NCI-H2196 treated with DMSO at 0.1 percent for 48 hours (cell line): ENCODE data around the gene SPTLC2.
"Not testable (repeated sequence)": the region's sequence is repeated elsewhere in the genome, so short reads cannot be mapped to it uniquely, and the experiment has no call there.

Experiments used
- DNase-seq: peaks from one replicate; lab custom pipeline; 2025; ENCODE audit not compliant: unreplicated experiment; lab: John Stamatoyannopoulos, UW

SPTLC2 gene

GRCh38 chr14:77616454-77617229 lies at the start of gene SPTLC2:
TSS of gene SPTLC2 (minus strand) at chr14:77616637. CDS start at chr14:77616579, 58 bp downstream.
- peak; percentile 99 for DNase-seq

- no peak for DNase-seq
Observed at GRCh38 chr14:77663293-77663692, 46.9 kb upstream of the SPTLC2 start.

DNA sequence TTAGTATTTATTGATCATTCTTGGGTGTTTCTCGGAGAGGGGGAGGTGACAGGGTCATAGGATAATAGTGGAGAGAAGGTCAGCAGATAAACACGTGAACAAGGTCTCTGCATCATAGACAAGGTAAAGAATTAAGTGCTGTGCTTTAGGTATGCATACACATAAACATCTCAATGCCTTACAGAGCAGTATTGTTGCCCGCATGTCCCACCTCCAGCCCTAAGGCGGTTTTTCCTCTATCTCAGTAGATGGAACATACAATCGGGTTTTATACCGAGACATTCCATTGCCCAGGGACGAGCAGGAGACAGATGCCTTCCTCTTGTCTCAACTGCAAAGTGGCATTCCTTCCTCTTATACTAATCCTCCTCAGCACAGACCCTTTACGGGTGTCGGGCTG lies 45.1 kb upstream of the SPTLC2 start:
- not testable (repeated sequence) for DNase-seq

DNA sequence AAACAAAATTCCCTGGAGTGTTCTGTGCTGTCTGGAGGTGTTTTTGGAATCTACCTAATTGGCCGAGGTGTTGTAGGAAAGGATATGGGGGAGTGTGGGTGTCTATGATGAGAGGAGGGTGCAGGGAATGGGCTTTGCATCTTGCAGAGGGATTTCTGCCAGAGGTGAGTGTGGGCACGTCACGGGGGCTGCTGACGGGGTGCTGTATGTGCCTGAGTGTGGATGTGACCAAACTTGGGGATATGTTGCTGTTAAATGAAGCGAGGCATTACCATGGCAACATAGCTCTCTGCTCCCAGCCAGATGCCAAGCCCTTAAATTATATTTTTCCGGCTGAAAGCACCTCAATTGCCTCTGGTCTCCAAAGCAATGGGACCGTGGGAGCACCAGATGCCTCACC lies 44.3 kb upstream of the SPTLC2 start:
- no peak for DNase-seq

GRCh38 chr14:77659831-77660230 lies 43.4 kb upstream of the SPTLC2 start:
- DNase-seq: no peak

DNA sequence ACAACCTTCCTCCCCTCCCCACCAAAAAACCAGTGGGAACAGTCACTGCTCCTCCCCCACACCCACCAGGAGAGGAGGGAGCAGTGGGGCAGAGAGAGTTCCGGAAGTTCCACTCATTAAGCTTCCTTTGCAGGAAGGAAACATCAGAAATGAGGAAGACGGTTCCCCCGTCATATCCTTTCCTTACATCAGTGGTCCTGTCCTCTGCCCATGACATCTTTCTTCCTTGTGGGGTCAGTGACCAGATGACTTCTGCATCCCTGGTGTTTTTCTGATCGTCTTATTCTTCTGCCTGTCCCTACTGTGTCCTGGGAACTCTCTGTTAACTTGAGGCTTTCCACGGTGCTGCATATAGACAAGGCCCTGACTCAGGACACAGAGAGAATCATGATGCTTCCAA lies 40.8 kb upstream of the SPTLC2 start:
- DNase-seq: no peak

DNA sequence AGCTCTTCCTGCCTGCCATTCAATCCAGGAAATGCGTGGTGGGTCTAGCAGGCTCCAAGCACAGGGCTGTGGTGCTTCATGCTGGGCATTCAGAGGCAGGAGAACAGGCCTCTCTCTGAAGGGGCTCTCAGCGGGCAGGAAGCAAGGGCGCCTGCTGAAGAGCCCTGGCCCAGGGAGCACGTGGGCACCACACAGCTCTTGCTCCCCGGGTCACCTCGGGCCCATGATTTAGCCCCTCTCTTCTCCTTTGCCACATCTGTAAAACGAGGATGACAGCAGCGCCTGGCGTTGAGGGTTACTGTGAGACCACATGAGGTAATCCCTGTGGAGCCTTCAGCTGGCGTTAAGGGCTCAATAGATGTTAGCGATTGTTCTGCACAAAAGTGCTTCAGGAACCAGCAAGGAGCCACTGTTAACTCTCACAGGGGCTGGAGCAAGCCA lies 37.6 kb upstream of the SPTLC2 start:
- DNase-seq: no peak

GRCh38 chr14:77649326-77649725 lies 32.9 kb upstream of the SPTLC2 start:
- no peak for DNase-seq

DNA sequence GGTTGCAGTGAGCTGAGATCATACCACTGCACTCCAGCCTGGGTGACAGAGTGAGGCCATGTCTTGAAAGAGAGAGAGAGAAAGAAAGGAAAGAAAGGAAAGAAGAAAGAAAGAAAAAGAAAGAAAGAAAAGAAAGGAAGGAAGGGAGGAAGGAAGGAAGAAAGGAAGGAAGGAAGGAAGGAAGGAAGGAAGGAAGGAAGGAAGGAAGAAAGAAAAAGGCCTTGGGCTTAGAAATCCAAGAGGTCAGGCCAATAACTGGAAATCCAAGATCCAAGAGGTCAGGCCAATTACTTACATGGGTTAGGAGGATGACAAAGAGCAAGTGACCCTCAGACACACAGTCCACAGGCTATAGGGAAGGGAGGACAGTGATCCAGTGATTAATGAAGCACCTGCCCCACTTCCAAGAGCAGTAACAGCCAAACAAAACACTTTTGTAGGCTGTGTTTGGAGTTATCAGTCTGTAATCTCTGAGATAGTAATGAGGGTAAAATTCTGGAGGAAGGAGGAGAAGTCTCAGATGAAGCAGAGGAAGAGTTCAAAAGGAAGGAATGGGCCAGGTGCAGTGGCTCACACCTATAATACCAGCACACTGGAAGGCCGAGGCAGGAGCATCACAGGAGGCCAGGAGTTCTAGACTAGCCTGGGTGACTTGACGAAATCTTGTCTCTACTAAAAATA lies 32.2 kb upstream of the SPTLC2 start:
- DNase-seq: no peak

- DNase-seq: no peak
Observed at GRCh38 chr14:77647853-77648252, 31.4 kb upstream of the SPTLC2 start.

DNA sequence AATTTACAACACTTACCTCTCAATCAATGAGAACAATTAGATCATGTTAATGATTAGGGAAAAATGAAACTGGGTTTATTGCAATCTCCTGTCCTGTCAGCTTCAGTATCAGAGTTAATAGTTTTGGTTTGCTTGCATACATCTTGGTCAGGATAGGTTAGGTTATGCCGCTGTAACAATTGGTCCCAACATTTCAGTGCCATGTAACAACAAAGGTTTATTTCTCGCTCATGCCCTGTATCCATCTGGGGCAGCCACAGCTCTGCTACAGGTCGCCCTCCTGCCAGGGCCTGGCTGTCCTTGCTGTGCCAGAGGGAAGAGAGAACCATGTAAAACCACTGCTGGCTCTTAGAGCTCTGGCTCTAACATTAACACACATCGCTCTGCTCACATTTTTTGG lies 30.5 kb upstream of the SPTLC2 start:
- no peak for DNase-seq

DNA sequence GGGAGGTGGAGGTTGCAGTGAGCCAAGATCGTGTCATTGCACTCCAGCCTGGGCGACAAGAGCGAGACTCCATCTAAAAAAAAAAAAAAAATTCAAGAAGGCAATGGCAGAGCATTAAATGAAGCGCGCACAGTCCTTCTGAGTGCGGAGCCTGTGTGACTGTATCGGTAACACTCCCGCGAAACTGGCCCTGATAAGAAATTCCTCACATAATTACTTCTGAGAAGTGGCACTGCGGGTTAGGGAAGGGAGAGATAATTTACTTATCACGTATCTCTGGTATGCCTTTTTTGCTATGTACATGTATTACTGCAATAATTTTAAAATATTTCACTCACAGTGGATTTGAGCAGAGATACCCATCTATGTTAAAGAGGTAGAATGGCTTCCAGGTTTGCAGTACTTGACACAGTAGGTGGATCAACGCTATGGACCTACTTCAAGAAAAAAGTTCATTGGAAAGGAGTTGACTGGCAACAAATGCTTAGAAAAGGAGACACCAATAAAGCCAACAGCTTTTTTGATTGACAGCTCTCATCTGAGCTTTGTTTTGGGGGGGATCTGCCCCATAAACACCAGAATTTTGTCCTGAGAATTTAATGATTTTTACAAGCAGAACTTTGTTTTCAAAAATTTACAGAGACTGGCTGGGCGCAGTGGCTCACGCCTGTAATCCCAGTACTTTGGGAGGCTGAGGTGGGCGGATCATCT lies 29.2 kb upstream of the SPTLC2 start:
- DNase-seq: no peak

DNA sequence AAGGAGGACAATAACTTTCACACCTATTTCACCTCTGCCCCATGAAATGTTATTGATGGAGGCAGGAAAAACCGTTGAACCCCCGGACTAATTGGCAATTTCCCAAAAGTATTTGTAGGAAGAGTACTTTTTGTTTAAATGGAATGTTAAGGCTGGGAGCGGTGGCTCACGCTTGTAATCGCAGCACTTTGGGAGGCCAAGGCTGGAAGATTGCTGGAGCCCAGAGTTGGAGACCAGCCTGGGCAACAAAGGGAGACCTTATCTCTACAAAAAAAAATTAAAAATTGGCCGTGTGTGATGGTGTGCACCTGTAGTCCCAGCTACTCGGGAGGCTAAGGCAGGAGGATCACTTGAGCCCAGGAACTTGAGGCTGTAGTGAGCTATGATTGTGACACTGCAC lies 26.0 kb upstream of the SPTLC2 start:
- DNase-seq: no peak

- no peak for DNase-seq
Observed at GRCh38 chr14:77641534-77642341, 25.3 kb upstream of the SPTLC2 start.

DNA sequence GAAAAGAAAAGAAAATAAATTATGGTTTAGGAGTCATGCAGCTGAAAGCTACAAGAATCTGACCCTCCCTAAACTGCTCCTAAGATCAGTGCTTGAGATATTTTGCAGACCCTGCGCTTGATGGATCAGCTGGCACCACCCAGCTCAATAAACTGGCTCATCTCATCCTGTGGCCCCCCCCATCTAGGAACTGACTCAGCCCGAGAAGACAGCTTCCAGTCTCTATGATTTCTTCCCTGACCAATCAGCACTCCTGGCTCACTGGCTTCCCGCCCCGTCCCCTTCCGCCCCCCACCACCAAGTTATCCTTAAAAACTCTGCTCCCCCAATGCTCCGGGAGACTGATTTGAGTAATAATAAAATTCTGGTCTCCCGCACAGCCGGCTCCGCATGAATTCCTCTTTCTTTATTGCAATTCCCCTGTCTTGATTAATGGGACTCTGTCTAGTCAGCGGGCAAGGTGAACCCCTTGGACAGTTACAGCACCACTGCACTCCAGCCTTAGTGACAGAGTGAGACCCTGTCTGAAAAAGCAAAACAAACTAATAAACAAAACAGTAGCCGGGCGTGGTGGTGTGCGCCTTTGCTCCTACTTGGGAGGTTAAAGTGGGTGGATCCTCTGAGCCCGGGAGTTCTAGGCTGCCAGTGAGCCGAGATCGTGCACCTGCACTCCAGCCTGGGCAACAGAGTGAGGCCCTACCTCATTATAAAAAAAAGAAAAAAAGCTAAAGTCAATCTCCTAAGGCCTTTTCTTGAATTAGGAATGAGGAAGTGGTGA lies 24.5 kb upstream of the SPTLC2 start:
- no peak for DNase-seq

GRCh38 chr14:77638771-77639171 lies 22.3 kb upstream of the SPTLC2 start:
- no peak for DNase-seq

- DNase-seq: not testable (repeated sequence)
Observed at GRCh38 chr14:77635869-77636268, 19.4 kb upstream of the SPTLC2 start.

DNA sequence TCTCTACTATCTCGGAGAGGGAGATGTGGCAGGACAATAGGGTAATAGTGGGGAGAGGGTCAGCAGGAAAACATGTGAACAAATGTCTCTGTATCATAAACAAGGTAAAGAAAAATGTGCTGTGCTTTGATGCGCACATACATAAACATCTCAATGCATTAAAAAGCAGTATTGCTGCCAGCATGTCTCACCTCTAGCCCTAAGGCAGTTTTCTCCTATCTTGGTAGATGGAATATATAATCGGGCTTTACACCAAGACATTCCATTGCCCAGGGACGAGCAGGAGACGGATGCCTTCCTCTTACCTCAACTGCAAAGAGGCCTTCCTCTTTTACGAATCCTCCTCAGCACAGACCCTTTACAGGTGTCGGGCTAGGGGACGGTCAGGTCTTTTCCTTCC lies 19.0 kb upstream of the SPTLC2 start:
- not testable (repeated sequence) for DNase-seq

GRCh38 chr14:77630111-77630510 lies 13.7 kb upstream of the SPTLC2 start:
- DNase-seq: no peak

GRCh38 chr14:77625360-77625759 lies 8.9 kb upstream of the SPTLC2 start:
- DNase-seq: no peak
